Mammary epithelial cell (primary cell): Measurements from ENCODE around the gene UNC5A.

Experiments
- EZH2 ChIP-seq: IDR thresholded peaks from 2 replicates; pipeline ENCODE4 v1.6.1; 2012; ENCODE audit warnings: low read length, inconsistent platforms, borderline replicate concordance
- TF ChIP-seq, protein P1 (sequence below), 2 donors: IDR thresholded peaks in 1 of 2; conservative IDR thresholded peaks in 1 of 2; 2 replicates each; pipeline ENCODE4 v1.5.1; 2011 to 2012; ENCODE audit warnings: inconsistent platforms in 2 of 2, low read length in 2 of 2, mild to moderate bottlenecking in 2 of 2, control low read depth in 1 of 2, low read depth in 1 of 2; ENCODE audit not compliant: insufficient read depth in 1 of 2; ENCODE audit errors: extremely low read depth in 1 of 2

DNA sequence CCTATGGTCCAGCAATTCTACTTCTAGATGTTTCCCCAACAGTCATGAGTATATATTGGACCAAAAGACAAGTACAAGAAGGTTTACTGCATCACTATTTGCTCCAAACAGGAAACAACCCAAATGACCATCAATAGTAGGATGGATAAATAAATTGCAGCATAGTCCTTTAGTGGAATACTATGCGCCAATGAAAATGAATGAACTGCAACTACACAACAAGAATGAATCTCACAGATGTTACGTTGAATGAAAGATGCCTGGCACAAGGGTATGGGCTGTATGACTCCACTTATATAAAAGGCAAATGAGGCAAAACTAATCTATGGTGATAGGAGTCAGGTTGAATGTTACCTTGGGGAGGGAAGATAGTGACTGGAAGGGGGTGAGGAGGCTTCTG, 48.6 kb upstream of the UNC5A start:
- TF ChIP-seq, protein P1, sequence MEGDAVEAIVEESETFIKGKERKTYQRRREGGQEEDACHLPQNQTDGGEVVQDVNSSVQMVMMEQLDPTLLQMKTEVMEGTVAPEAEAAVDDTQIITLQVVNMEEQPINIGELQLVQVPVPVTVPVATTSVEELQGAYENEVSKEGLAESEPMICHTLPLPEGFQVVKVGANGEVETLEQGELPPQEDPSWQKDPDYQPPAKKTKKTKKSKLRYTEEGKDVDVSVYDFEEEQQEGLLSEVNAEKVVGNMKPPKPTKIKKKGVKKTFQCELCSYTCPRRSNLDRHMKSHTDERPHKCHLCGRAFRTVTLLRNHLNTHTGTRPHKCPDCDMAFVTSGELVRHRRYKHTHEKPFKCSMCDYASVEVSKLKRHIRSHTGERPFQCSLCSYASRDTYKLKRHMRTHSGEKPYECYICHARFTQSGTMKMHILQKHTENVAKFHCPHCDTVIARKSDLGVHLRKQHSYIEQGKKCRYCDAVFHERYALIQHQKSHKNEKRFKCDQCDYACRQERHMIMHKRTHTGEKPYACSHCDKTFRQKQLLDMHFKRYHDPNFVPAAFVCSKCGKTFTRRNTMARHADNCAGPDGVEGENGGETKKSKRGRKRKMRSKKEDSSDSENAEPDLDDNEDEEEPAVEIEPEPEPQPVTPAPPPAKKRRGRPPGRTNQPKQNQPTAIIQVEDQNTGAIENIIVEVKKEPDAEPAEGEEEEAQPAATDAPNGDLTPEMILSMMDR (conservative IDR thresholded peaks at IDR 0.05 in 1 of 2, IDR thresholded peaks at IDR 0.05 in 1 of 2; ENCODE audit: extremely low read depth in 1 of 2, insufficient read depth in 1 of 2, low read depth in 1 of 2, low read length in 2 of 2) = no peak
- TF ChIP-seq EZH2 = no peak
